ENCODE data around the gene GNAL.

DNA sequence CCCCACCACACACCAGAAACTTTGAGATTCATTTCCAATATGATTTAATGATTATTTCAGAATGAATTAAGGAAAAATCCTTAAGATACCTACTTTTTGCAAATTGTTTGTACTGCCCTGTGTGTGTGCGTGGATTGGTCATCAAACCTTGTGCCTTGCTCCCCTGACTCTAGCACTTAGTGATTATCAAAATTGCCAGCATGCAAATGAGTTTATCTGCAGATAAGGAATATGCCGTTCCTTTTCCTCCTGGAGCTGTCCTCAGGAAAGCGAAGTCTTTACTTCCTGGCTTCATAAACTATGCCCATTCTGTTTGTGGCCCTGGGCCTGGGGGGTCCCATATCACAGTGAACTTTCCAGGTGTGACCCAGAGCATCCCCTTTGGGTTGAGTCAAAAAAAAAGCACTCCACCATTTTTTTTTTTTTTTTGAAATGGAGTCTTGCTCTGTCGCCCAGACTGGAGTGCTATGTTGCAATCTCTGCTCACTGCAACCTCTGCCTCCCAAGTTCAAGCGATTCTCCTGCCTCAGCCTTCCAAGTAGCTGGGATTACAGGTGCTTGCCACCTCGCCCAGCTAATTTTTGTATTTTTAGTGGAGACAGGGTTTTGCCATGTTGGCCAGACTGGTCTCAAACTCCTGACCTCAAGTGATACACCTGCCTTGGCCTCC lies 173.5 kb downstream of the GNAL start:
- TF ChIP-seq, protein P1, sequence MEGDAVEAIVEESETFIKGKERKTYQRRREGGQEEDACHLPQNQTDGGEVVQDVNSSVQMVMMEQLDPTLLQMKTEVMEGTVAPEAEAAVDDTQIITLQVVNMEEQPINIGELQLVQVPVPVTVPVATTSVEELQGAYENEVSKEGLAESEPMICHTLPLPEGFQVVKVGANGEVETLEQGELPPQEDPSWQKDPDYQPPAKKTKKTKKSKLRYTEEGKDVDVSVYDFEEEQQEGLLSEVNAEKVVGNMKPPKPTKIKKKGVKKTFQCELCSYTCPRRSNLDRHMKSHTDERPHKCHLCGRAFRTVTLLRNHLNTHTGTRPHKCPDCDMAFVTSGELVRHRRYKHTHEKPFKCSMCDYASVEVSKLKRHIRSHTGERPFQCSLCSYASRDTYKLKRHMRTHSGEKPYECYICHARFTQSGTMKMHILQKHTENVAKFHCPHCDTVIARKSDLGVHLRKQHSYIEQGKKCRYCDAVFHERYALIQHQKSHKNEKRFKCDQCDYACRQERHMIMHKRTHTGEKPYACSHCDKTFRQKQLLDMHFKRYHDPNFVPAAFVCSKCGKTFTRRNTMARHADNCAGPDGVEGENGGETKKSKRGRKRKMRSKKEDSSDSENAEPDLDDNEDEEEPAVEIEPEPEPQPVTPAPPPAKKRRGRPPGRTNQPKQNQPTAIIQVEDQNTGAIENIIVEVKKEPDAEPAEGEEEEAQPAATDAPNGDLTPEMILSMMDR (IDR thresholded peaks at IDR 0.05 in 2 of 3, conservative IDR thresholded peaks at IDR 0.05 in 1 of 3; ENCODE audit: borderline replicate concordance in 1 of 3, insufficient read depth in 1 of 3, low read depth in 2 of 3, low read length in 2 of 3) = no peak
- TF ChIP-seq POLR2AphosphoS5 (IDR thresholded peaks at IDR 0.05; ENCODE audit: low read depth, low read length) (no peak), EGR1 (IDR thresholded peaks at IDR 0.05; ENCODE audit: low read depth) (no peak)
- TF ChIP-seq, protein P2, sequence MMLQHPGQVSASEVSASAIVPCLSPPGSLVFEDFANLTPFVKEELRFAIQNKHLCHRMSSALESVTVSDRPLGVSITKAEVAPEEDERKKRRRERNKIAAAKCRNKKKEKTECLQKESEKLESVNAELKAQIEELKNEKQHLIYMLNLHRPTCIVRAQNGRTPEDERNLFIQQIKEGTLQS (IDR thresholded peaks at IDR 0.05) = no peak
- TF ChIP-seq, protein P3, sequence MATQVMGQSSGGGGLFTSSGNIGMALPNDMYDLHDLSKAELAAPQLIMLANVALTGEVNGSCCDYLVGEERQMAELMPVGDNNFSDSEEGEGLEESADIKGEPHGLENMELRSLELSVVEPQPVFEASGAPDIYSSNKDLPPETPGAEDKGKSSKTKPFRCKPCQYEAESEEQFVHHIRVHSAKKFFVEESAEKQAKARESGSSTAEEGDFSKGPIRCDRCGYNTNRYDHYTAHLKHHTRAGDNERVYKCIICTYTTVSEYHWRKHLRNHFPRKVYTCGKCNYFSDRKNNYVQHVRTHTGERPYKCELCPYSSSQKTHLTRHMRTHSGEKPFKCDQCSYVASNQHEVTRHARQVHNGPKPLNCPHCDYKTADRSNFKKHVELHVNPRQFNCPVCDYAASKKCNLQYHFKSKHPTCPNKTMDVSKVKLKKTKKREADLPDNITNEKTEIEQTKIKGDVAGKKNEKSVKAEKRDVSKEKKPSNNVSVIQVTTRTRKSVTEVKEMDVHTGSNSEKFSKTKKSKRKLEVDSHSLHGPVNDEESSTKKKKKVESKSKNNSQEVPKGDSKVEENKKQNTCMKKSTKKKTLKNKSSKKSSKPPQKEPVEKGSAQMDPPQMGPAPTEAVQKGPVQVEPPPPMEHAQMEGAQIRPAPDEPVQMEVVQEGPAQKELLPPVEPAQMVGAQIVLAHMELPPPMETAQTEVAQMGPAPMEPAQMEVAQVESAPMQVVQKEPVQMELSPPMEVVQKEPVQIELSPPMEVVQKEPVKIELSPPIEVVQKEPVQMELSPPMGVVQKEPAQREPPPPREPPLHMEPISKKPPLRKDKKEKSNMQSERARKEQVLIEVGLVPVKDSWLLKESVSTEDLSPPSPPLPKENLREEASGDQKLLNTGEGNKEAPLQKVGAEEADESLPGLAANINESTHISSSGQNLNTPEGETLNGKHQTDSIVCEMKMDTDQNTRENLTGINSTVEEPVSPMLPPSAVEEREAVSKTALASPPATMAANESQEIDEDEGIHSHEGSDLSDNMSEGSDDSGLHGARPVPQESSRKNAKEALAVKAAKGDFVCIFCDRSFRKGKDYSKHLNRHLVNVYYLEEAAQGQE (IDR thresholded peaks at IDR 0.05; ENCODE audit: low read depth) = no peak
- TF ChIP-seq, protein P4, sequence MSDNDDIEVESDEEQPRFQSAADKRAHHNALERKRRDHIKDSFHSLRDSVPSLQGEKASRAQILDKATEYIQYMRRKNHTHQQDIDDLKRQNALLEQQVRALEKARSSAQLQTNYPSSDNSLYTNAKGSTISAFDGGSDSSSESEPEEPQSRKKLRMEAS (IDR thresholded peaks at IDR 0.05) = no peak

Measured in HCT116 (cell line).